Ecto neural progenitor cell (in vitro differentiated cells): ENCODE measurements around the gene GPC3.

Experiments used
- DNase-seq: peaks from one replicate; pipeline ENCODE4 v3.0.0-alpha.2; 2018; ENCODE audit warnings: low spot score

Gene GPC3

DNA sequence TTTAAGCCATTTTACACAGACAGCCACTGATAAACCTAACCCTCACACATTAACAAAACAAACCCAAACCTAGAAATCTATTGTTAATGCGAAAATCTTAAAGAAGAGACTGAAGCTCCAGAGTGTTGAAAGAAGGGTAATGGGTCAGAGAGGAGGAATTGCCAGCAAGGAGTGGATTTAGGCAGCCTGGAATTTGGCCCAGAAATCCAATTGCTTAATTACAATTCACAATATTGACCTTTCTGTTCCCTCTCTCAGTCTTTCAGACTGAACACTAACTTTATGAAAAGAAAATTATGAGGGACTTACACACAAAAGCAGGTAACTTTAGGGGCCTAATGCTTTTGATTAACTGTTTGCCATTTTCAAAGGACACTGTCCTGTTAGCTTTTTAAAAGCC lies 384.9 kb downstream of the GPC3 start:
- DNase-seq: no peak

DNA sequence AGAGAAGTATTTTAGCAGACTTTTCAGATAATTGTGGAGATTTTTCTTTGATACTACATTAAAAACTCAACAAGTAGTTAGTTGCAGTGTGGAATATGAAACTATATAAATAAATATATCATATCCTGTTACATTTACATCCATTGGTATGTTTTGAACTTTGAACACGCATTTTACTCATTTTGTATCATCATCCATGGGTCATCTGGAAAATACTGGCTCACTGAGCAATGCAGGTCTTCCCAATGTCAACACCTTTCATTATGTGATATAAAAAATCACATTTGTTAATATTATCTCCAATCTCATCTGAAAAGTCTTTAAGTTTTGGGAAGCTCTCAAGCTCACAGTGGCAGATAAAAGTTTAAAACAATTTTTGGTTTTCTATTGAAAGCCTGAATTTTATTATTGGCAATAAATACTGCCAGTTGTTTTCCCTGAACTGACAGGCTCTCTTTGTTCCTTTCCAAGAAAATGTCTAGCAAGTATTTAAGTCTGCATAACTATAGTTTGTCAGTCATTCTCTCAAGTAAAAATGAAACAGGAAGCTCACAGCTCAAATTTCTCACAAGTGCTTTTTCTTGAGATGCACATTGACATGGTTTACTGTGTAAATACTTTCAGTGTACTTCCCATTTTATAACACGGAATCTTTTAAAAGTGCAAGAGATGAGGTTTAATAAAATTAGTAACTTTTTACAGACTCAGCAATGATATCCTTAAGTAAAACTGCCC lies 386.6 kb downstream of the GPC3 start:
- no peak for DNase-seq

DNA sequence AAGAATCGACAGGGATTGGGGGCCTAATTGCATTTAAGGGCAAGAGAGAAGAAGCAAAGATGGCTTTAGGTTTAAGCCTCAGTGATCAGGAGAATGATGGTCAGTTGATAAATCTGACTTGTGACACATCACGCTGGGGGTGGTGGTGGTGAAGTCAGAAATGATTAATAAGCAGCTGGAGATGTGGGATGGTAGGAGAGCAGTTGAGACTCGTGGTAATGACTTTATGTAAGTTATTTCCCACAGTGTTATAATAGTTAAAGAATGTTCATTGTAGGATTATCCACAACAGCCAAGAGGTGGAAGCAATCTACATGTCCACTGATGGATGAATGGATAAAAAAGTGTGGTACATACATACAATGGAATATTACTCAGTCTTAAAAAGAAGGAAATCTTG lies 391.2 kb downstream of the GPC3 start:
- DNase-seq: no peak

DNA sequence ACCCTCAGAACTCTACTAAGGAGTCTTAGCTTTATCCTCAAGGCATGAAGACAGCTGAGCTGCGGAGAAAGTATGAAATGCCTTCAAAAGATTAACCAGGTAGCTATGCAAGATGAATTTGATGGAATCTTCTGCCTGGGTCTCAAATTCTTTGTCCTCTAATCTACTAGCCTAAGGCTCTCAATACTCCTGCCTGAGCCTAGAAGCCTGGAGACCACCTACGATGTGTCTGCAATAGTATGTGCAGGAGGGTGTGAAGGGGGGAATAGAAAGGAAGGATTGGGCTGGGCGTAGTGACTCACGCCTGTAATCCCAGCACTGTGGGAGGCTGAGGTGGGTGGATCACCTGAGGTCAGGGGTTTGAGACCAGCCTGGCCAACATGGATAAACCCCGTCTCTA lies 391.9 kb downstream of the GPC3 start:
- no peak for DNase-seq

DNA sequence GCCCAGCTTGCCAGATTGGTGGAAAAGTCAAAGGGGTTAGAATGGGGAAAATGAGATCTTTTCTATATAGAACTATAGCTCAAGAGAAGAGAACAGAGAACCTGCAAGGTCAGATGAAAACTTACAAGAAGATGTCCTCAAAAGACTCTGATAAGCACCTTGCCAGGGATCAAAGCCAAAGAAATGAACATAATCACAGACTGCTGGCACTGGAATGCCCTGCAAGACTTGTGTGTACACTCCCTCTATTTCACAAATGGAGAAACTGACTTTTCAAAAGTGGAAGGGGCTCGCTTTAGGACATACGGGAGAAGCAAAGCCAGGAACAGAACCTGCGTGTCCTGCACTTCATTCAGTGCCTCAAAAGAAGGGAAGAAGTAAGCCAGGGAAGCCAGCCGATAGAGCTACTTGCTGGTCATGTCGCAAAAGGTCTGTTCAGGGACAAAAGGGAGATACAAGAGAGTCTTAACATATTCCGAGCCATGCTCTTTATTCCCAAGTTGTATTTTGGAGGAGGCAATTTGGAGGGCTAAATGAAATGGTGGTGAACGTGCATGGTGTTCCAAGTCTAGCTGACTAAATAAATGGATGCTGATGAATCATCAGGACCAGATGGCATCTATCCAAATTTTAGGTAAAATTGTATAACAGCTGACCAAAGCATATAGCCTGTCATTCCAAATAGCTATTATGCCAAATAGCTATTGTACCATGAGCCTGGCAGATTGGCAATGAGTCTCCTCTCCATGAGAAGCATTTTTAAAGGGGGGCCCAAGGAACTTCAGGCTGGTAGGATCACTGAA lies 394.5 kb downstream of the GPC3 start:
- no peak for DNase-seq

DNA sequence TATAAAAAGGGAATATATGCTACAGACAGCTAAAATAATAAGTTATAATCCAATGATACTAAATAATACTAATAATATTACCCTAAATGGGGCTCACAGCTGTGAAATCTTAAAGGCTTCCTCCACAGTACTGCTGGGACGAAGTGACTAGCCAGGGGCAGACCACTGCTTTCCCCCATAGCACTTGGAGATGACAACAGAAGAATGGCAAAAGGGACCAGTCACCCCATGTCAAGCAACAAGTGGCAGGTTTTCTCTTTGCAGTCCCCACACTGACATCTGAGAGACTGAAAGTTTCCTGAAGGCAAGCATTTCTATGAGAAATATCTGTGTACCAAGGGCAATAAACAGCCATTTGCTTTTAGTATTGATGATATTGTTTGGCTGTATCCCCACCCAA lies 396.6 kb downstream of the GPC3 start:
- DNase-seq: no peak

DNA sequence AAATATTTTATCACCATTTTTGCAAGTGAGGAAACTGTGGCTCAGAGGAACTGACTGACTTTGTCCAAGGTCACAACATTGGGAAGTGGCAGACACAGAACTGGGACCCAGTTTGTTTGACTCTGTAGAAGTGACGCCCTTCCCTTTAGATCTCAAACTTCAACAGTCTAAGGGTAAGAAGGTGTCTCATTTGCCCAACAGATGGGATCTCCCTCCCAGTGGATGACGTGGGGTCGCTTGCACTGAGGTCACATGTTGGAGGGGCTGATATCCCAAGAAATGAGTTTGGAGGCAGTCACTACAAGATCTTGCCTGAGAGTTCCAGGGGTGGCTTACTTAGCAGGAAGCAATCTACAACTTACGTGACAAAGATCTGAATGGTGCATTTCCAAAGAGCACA lies 397.6 kb downstream of the GPC3 start:
- no peak for DNase-seq

DNA sequence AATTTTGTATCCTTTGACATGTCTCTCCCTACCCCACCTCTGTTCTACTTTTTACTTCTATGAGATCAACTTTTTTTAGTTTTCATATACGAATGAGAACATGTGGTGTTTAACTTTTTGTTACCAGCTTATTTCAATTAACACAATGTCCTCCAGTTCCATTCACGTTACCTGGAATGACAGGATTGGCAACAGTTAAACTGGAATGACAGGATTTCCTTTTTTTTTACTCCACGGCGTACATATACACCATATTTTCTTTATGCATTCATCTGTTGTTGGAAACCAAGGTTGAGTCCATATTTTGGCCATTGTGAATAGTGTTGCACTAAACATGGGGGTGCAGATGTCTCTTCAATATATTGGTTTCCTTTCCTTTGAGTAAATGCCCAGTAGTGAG lies 398.3 kb downstream of the GPC3 start:
- no peak for DNase-seq

DNA sequence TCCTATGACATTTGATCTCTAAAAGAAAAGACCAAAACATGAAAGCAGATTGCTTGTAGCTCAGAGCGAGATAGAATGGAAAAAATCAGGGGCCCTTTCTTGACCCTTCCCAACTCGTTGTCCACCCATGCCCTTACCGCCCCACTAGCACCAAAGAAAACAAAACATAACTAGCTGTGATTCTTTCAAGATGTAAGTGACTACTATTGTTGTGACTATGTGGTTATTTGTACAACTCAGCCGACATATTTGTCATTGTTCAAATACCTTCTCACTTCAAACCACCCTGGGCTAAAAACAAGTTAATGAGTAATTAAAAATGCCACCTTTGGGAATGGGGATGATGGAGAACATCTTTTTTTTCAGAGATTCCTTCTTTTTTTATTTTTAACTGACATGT lies 399.0 kb downstream of the GPC3 start:
- DNase-seq: no peak

DNA sequence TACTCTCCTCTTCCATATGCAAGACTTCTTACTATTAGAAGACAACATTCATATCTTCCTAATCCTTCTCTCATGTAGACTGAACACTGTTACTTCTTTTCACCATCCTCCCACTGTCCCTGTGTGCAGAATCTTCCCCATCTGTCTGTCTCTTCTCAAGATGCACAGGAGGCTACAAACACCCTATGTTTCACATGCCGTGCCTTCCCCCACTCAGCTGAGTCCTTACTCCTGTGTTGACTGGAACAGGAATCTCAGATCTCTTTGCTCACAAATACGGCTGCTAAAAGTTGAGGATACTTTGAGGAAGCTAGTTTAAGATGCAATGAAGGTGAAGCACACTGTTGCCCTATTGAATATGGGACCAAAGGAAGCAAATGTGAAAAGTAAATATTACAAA lies 401.6 kb downstream of the GPC3 start:
- no peak for DNase-seq

DNA sequence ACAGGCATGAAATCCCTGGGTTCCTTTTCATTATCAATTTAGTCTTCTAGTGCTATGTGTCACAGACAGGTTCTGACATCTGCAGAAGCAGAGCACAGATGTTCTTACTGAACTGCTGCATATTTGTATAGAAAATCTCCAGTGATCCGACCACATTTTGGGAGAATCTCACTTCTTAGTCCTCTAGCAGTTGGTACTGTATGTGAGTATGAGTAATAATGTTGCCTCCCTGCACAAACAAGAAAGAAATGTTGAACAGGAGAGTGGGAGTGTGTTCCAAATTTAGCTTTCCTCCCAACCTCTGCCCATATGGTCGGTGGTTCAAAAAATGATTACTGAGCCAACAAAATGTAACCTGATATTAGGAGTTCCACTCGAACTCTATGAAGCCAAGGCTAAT lies 404.8 kb downstream of the GPC3 start:
- DNase-seq: no peak

DNA sequence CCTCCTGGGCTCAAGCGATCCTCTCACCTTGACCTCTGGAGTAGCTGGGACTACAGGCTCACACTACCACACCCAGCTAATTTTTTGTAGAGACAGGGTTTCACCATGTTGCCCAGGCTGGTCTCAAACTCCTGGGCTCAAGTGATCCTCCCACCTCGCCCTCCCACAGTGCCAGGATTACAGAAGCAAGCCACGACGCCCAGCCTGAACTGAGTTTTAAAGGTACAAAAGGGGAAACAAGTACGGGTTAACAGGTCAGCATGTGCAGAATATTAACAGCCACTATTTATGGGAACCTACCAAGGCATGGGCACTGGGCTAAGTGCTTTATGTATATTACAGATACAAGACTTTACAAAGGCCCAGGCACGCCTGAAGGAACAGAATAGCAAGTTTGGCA lies 405.8 kb downstream of the GPC3 start:
- DNase-seq: no peak

DNA sequence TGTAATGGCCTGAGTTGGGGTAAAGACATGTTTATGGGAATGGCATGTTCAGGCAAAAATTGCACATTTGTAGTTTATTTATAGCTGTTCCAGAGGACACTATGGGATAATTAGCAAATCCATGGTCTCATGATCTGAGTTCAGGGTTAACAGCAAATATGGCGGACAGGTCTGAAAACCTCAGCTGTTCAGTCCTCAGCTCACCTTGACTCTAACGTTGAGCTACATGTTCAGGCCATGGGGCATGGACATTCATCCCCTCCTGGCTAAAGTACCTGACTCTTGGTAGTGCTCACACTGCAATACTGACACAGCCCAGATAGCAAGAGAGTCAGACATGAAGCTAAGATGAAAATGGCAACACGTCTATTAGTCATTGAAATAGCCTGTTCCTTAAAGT lies 408.5 kb downstream of the GPC3 start:
- DNase-seq: no peak

DNA sequence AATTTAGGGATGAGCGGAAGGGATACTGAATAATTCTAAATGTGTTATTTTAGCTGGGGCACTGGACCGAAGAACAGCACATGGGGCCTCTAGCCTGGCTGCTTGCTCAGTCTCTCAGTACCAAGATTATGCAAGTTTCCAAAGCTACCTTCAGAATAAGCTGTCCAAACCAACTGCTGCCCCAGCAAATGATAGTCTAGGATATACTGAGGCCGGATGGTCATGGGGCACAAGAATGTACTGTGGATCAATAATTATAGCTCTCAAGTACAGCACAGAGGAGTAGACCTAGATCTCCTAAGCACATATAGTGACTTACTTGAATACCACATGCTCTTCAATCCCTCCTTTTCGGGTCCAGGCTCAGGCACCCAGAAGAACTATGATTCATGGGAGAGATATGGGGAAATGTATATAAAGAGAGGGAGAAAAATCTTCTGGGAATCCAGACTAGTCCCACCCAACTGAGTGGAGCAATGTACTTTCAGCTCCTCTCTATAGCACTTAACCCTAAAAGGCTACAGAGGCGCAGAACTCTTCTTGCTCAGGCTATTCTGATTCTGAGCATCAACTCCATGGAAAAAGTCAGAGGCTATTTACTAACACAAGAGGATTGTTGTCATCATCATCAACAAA lies 409.8 kb downstream of the GPC3 start:
- no peak for DNase-seq

DNA sequence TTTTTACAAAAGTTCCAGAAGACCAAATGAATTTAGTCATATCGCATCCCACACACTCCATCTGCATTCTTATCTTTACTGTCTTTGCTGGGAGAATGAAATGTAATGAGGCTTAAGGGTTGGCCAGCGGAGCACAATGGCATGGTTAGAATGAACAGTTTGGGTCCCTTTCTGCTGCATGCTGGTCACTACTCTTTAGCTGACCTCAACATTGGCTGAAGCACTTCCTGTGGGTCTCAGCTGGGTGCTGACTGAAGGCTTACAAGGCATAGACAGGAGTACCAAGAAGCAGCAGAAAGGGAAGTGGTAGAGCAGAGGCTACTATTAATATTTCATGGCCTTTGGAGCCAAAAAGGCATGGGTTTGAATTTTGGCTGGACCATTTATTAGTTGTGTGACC lies 410.7 kb downstream of the GPC3 start:
- no peak for DNase-seq

DNA sequence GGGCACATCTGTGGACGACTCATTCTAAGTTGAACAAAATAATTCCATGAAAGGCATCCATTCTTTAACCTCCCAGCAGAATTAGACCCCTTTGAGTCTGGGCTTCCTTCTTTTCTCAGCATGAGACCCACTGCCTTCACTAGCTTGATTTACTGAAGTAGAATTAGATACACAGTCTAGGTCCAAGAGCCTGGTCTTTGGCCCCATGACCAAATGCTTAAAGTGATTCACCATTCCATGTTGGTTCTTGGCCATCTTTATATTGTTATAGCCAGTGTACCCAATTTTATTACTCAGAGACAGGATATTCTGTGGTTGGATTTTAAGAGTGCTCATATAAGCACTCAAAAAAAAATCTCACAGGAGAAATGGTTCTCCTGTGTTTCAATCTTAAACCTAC lies 414.8 kb downstream of the GPC3 start:
- DNase-seq: no peak

DNA sequence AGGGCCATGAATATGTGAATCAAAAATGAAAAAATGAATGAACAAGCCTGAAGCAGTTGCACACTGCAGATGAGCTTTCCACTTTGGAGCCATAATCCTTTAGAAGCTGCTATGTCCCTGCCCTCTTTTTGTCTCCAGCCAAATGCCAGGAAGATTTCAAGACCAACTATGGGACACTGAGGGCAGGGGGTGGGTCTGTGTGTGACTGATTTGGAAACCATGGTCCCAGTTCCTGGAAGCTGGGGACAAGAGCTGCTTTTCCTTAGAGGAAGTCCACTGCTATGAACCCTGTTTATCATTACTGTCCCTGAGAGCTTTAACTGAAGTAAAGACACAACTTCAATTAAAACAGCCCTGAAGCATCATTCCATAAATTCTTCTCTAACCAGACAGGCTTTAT lies 416.2 kb downstream of the GPC3 start:
- DNase-seq: no peak

DNA sequence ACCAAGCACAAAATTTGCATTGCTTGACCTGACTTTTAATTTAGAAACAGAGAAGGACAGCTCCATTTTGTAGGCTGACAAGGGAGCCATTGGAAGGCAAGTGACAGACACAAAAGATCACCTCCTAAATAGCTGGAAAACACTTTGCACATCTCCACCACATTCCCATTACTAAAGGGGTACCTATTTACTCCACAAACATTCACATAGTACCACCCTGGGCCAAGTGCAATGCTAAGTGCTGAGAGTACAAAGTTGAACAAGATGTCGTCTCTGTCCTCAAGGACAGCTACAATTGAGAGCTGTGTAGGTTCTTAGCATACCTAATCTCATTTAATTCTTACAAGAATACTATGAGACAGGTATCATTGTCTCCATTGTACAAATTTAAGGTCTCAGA lies 417.3 kb downstream of the GPC3 start:
- no peak for DNase-seq

DNA sequence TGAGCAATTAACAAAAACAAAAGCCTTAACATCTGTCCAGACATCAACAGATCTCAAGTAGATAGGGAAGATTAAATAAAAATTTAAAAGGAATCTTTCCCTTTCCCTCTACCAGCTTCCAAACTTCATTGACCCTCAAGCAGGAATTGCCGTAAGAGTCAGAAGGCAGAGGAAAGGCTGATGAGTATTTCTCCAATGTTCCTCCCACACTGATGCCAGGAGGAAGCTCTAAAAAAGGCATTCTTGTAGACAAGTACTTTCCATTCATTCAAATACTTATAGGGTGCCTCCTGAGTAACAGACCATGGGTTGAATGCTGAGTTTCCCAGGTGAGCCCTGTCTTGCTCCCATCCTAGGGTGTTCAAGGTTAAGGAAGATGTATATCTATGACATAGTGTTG lies 418.5 kb downstream of the GPC3 start:
- no peak for DNase-seq

DNA sequence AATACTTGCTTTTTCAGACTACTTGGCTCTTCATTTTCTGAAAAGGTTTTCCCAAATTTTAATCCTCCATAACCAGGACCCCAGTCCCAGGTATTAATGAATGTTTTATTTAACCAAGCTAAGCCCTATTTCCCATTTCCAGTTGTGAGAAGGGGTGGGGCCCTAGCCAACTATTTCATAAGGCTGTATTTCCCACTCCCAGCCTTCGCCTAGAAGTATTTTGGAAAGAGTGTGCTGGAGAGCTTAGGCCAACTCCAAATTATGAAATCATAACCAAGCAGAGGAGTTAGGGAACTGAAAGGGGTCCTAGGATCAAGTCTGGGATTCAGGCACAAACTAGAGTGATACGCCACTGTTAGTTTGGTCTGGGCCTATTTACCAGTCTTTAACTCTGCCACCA lies 421.7 kb downstream of the GPC3 start:
- no peak for DNase-seq

DNA sequence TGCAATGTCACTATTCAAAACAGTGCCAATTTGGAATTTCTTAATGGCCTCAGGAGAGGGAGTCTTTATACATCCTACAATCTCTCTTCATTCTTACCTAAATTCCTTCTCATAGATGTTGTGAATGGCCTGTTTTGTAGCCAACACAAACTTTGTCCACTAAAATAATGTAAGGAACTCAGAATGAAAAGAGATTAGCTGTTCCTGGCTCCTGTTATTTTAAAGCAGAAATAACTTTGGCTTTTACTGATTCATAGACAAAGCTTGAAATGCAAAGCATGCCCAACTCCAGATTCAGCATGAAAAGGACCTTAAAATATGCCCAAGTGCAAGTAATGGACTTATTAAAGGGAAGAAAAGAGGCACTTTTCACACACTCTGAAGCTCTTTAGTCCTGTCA lies 424.1 kb downstream of the GPC3 start:
- no peak for DNase-seq

DNA sequence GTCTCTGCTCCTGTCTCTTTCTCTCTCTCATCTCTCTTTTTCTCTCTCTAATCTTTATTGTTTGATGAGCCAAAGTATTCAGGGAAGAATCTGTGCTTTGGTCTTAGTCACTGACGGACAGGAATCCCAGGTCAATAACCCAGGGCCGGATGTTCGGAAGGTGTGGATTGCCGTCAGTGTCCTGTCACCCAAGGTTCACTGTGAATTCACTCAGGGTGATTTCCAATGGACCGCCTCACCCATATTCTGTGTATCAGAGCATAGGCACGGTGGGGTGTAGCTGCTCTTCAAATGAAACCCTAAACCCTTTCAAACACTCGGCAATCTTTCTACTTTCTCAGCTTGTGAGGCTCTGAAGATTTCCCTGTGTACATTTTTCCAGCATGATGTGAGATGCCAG lies 425.5 kb downstream of the GPC3 start:
- no peak for DNase-seq

DNA sequence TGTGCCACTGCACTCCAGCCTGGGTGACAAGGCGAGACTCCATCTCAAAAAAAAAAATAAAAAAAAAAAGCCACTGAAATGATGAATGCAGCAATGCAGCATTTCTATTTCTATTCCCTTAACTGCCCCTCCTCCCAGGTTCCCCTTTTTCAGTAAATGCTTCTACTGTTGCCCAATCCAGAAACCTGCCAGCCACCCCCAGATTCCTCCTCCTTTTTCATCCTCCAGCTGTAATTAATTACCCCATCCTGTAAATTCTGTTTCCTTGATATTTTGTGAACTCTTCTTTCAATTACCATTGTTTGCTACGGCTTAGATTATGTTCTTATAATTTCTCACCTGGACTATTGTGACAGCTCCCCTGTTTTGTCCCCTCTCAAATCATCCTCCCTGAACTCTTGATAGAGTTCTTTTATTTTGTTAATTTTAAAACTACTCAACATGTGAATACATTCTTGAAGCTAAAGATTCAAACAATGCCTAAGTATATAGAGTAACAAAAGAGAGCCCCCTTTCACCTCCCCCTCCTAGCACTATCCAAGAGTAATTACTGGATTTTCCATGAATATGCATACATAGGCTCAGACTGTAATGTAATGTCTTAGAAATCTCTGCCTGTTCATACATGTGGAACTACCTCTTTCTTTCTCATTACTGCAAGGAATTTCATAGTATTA lies 429.5 kb downstream of the GPC3 start:
- no peak for DNase-seq
